OCI-LY7 (cell line): Measurements from ENCODE around the gene RHBG. TPM values are rescaled to one million over a fixed set of nuclear protein-coding genes. Genes with fewer than 3 reads are reported as not detected.

Source experiments
- BruUV-seq: library from RNA; stranded (reverse); fragments of 400-500 nt; replicated peaks from 2 replicates; lab custom pipeline; 2021; lab: Mats Ljungman, UMichigan
- CTCF ChIA-PET: fragments of 300-600 bp; sonication (Branson Sonifier 250); formaldehyde crosslinking; loops from one replicate; lab custom pipeline; 2022; ENCODE audit warnings: antibody characterized with exemption; ENCODE audit not compliant: unreplicated experiment; lab: Charles Lee
- POLR2A ChIA-PET: fragments of 300-600 bp; sonication (Branson Sonifier 250); formaldehyde crosslinking; loops from one replicate; lab custom pipeline; 2022; ENCODE audit warnings: antibody characterized with exemption; lab: Charles Lee
- DNase-seq: peaks from one replicate; pipeline ENCODE4 v3.0.0-alpha.2; 2015; ENCODE audit warnings: low spot score
- H2AFZ ChIP-seq: fragments of 200-600 bp; sonication (generic), shearing (Covaris generic); 2 replicates; pipeline ENCODE4 v1.6.1; 2014; ENCODE audit warnings: mild to moderate bottlenecking, antibody characterized with exemption, low read length, moderate library complexity
- H3K27ac ChIP-seq: fragments of 200-600 bp; sonication (generic); 2 replicates; pipeline ENCODE4 v1.5.1; 2014; ENCODE audit warnings: mixed run types, low read depth, mild to moderate bottlenecking, moderate library complexity, low read length, inconsistent platforms; ENCODE audit not compliant: poor library complexity, severe bottlenecking
- H3K36me3 ChIP-seq: fragments of 200-600 bp; sonication (generic); 2 replicates; pipeline ENCODE4 v1.6.1; 2014; ENCODE audit warnings: mild to moderate bottlenecking, antibody characterized with exemption, low read length, moderate library complexity, mixed read lengths; ENCODE audit not compliant: insufficient read depth
- H3K4me1 ChIP-seq: fragments of 200-600 bp; sonication (generic); 2 replicates; pipeline ENCODE4 v1.5.1; 2014; ENCODE audit warnings: mild to moderate bottlenecking, low read length; ENCODE audit not compliant: insufficient read depth, poor library complexity, severe bottlenecking
- H3K4me2 ChIP-seq: fragments of 200-600 bp; sonication (generic); 2 replicates; pipeline ENCODE4 v1.6.1; 2014; ENCODE audit warnings: mild to moderate bottlenecking, low read length
- H3K4me3 ChIP-seq: fragments of 200-600 bp; sonication (generic); 2 replicates; pipeline ENCODE4 v1.5.1; 2014; ENCODE audit warnings: mild to moderate bottlenecking, low read depth, low read length; ENCODE audit not compliant: poor library complexity, severe bottlenecking
- H3K79me2 ChIP-seq: fragments of 200-600 bp; sonication (generic); 2 replicates; pipeline ENCODE4 v1.6.1; 2016; ENCODE audit warnings: low read depth, mild to moderate bottlenecking, low read length, moderate library complexity, mixed read lengths; ENCODE audit not compliant: insufficient read depth
- H3K9me2 ChIP-seq: fragments of 200-600 bp; sonication (generic); 2 replicates; pipeline ENCODE4 v1.6.1; 2016; ENCODE audit warnings: mild to moderate bottlenecking, low read length, mixed read lengths; ENCODE audit not compliant: insufficient read depth
- H3K9me3 ChIP-seq: fragments of 200-600 bp; sonication (generic); 2 replicates; pipeline ENCODE4 v1.6.1; 2014; ENCODE audit warnings: mild to moderate bottlenecking, mixed run types, low read length, mixed read lengths
- H4K20me1 ChIP-seq: fragments of 200-600 bp; sonication (generic); 2 replicates; pipeline ENCODE4 v1.6.1; 2014; ENCODE audit warnings: mild to moderate bottlenecking, antibody characterized with exemption, low read length, moderate library complexity, mixed read lengths; ENCODE audit not compliant: insufficient read depth
- CTCF ChIP-seq: fragments of 200-600 bp; sonication (generic); conservative IDR thresholded peaks from 2 replicates; pipeline ENCODE4 v1.5.1; 2014; ENCODE audit warnings: mild to moderate bottlenecking, antibody characterized with exemption, low read length, moderate library complexity, mixed read lengths
- EZH2phosphoT487 ChIP-seq: fragments of 200-600 bp; sonication (generic); IDR thresholded peaks from 2 replicates; pipeline ENCODE4 v1.6.1; 2018; ENCODE audit warnings: low read depth, borderline replicate concordance, mild to moderate bottlenecking, mixed run types, antibody characterized with exemption, low read length, moderate library complexity, mixed read lengths
- intact Hi-C: fragments of 100-400 bp; cut with micrococcal nuclease; formaldehyde crosslinking; loops from one replicate; pipeline ENCODE4 v1.10.0; 2022; ENCODE audit not compliant: unreplicated experiment
- total RNA-seq, 2 experiments: library from RNA; depleted of rRNA in 1 of 2; stranded (reverse); fragments of >200 nt in 1 of 2; shearing (Covaris generic) in 1 of 2; gene quantifications; 2 replicates each; pipeline ENCODE4 v1.2.3, GENCODE V29; 2014 to 2022

The RHBG gene
- total RNA-seq, 2 experiments from 2014 or later, result not detected

- H3K9me2 ChIP-seq, result no peaks in the 10 kb centered on the region
- TF ChIP-seq EZH2phosphoT487 (no peak), CTCF (no peak)
- BruUV-seq, result no TSS peak
- no peaks in the 10 kb centered on the region for H3K4me1 ChIP-seq
- no peak overlapping the region for H3K27ac ChIP-seq
- no peak overlapping the region for H2AFZ ChIP-seq
- no peaks in the 10 kb centered on the region for H3K36me3 ChIP-seq
- H3K79me2 ChIP-seq, result no peaks in the 10 kb centered on the region
- no peak for DNase-seq
- ChIA-PET CTCF (no interaction called here), POLR2A (no interaction called here)
- H4K20me1 ChIP-seq, result no peaks in the 10 kb centered on the region
- intact Hi-C loops, result no loop called here
- no peak overlapping the region for H3K4me2 ChIP-seq
- H3K9me3 ChIP-seq, result no peaks in the 10 kb centered on the region
- no peak overlapping the region for H3K4me3 ChIP-seq
These were observed 41.2 kb downstream of the RHBG start for GRCh38 chr1:156410238-156410637.

- H3K4me3 ChIP-seq, result no peak overlapping the region
- no TSS peak for BruUV-seq
- no peaks in the 10 kb centered on the region for H3K79me2 ChIP-seq
- no peak for DNase-seq
- H3K36me3 ChIP-seq, result no peaks in the 10 kb centered on the region
- intact Hi-C loops, result no loop called here
- H3K9me2 ChIP-seq, result no peaks in the 10 kb centered on the region
- H3K27ac ChIP-seq, result no peak overlapping the region
- no peak overlapping the region for H3K4me2 ChIP-seq
- no peaks in the 10 kb centered on the region for H4K20me1 ChIP-seq
- ChIA-PET CTCF (no interaction called here), POLR2A (no interaction called here)
- no peak for TF ChIP-seq CTCF
- TF ChIP-seq EZH2phosphoT487, result no peak
- no peaks in the 10 kb centered on the region for H3K9me3 ChIP-seq
- H3K4me1 ChIP-seq, result no peaks in the 10 kb centered on the region
- no peak overlapping the region for H2AFZ ChIP-seq
These were observed 41.7 kb downstream of the RHBG start for GRCh38 chr1:156410740-156411139.

- no peak for TF ChIP-seq CTCF
- no peak for TF ChIP-seq EZH2phosphoT487
- POLR2A ChIA-PET, result interaction anchor here (0.6 kb wide), 2 partner anchors 280 to 354 kb away, joined by 3 to 4 read pairs; no protein-coding TSS in a partner anchor
- intact Hi-C loops, result no loop called here
These were observed 43.8 kb downstream of the RHBG start for GRCh38 chr1:156412653-156413321.

More at GRCh38 chr1:156412653-156413321, 43.8 kb downstream of the RHBG start:
- DNase-seq, result no peak
- H3K4me2 ChIP-seq, result no peak overlapping the region
- H3K4me3 ChIP-seq, result no peak overlapping the region
- H3K27ac ChIP-seq, result no peak overlapping the region
- H3K79me2 ChIP-seq, result no peaks in the 10 kb centered on the region
- H3K9me3 ChIP-seq, result no peaks in the 10 kb centered on the region
- H3K36me3 ChIP-seq, result no peaks in the 10 kb centered on the region
- CTCF ChIA-PET, result no interaction called here
- no peaks in the 10 kb centered on the region for H3K4me1 ChIP-seq
- no peaks in the 10 kb centered on the region; the same call in 1 of the 2 replicates for H4K20me1 ChIP-seq
- H2AFZ ChIP-seq, result no peak overlapping the region
- BruUV-seq, result no TSS peak
- no peaks in the 10 kb centered on the region for H3K9me2 ChIP-seq
